ENCODE results near the gene NTRK2. TPM values are rescaled to one million over a fixed set of nuclear protein-coding genes. Genes with fewer than 3 reads are reported as not detected.

NTRK2 gene
- total RNA-seq, 1 experiment from 2014 or later: 0.06 TPM

DNA sequence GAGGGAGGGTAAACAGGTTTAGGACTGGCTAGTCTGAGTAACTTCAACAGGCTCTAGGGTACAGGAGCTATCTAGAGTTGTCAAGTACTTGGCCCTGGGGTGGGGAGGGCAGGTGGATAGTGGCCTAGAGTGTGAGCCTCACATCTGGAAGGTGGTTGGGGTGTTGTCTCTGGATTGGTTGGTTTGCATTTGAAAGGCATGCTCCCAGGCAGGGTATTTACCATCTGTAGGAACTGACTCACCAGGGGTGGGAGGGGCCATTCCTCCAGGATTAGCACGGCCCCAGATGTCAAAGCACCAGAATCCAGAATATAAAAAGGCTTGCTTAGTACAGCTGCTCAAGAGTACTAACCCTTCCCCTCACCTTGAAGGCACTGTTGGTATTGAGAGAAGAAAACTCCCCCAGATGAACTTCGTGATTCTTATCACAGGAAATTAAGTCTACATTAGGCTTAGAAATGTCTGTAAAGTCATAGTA is 193.3 kb downstream of the NTRK2 start:
- Histone ChIP-seq H3K36me3 (ENCODE audit: insufficient read depth, low read length, poor library complexity, severe bottlenecking) (no peaks in the 10 kb centered on the region), H3K4me1 (ENCODE audit: insufficient read depth, low read length, poor library complexity, severe bottlenecking) (no peaks in the 10 kb centered on the region), H3K9me3 (ENCODE audit: low read depth, low read length, poor library complexity, severe bottlenecking) (no peaks in the 10 kb centered on the region), H3K27me3 (replicated peaks; ENCODE audit: insufficient read depth, low read depth, low read length, poor library complexity) (no peaks in the 10 kb centered on the region), H3K27ac (ENCODE audit: low read depth, low read length, poor library complexity, severe bottlenecking) (no peak overlapping the region), H3K4me3 (ENCODE audit: low read depth, low read length, poor library complexity, severe bottlenecking) (no peak overlapping the region)
- intact Hi-C loops (cut with micrococcal nuclease; ENCODE audit: unreplicated experiment): no loop called here
- TF ChIP-seq, protein P1, sequence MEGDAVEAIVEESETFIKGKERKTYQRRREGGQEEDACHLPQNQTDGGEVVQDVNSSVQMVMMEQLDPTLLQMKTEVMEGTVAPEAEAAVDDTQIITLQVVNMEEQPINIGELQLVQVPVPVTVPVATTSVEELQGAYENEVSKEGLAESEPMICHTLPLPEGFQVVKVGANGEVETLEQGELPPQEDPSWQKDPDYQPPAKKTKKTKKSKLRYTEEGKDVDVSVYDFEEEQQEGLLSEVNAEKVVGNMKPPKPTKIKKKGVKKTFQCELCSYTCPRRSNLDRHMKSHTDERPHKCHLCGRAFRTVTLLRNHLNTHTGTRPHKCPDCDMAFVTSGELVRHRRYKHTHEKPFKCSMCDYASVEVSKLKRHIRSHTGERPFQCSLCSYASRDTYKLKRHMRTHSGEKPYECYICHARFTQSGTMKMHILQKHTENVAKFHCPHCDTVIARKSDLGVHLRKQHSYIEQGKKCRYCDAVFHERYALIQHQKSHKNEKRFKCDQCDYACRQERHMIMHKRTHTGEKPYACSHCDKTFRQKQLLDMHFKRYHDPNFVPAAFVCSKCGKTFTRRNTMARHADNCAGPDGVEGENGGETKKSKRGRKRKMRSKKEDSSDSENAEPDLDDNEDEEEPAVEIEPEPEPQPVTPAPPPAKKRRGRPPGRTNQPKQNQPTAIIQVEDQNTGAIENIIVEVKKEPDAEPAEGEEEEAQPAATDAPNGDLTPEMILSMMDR (conservative IDR thresholded peaks at IDR 0.05; ENCODE audit: low read depth, low read length): no peak
- TF ChIP-seq EZH2 (IDR thresholded peaks at IDR 0.05; ENCODE audit: borderline replicate concordance, low read depth, low read length, poor library complexity, severe bottlenecking): no peak
- POLR2A ChIA-PET (ENCODE audit: low non-redundant PET): no interaction called here
- no TSS peak for BruUV-seq (replicated peaks)
- CTCF ChIA-PET: no interaction called here
- peak; percentile 32 for DNase-seq (ENCODE audit: low spot score)

- H3K36me3 ChIP-seq (ENCODE audit: insufficient read depth, low read length, poor library complexity, severe bottlenecking): no peaks in the 10 kb centered on the region
- ChIA-PET CTCF (no interaction called here), POLR2A (ENCODE audit: low non-redundant PET) (no interaction called here)
- no peak overlapping the region for H3K27ac ChIP-seq (ENCODE audit: low read depth, low read length, poor library complexity, severe bottlenecking)
- H3K9me3 ChIP-seq (ENCODE audit: low read depth, low read length, poor library complexity, severe bottlenecking): no peaks in the 10 kb centered on the region
- TF ChIP-seq EZH2 (IDR thresholded peaks at IDR 0.05; ENCODE audit: borderline replicate concordance, low read depth, low read length, poor library complexity, severe bottlenecking): no peak
- TF ChIP-seq, protein P1 (conservative IDR thresholded peaks at IDR 0.05; ENCODE audit: low read depth, low read length): no peak
- DNase-seq (ENCODE audit: low spot score): no peak
- no peaks in the 10 kb centered on the region for H3K4me1 ChIP-seq (ENCODE audit: insufficient read depth, low read length, poor library complexity, severe bottlenecking)
- BruUV-seq (replicated peaks): no TSS peak
- no peak overlapping the region for H3K4me3 ChIP-seq (ENCODE audit: low read depth, low read length, poor library complexity, severe bottlenecking)
- intact Hi-C loops (cut with micrococcal nuclease; ENCODE audit: unreplicated experiment): no loop called here
- no peaks in the 10 kb centered on the region for H3K27me3 ChIP-seq (replicated peaks; ENCODE audit: insufficient read depth, low read depth, low read length, poor library complexity)
These were observed 193.8 kb downstream of the NTRK2 start for GRCh38 chr9:84863372-84863771.

GRCh38 chr9:84866396-84867175 is 197.1 kb downstream of the NTRK2 start:
- H3K27ac ChIP-seq (ENCODE audit: low read depth, low read length, poor library complexity, severe bottlenecking): no peak overlapping the region
- TF ChIP-seq, protein P1 (conservative IDR thresholded peaks at IDR 0.05; ENCODE audit: low read depth, low read length): no peak
- TF ChIP-seq EZH2 (IDR thresholded peaks at IDR 0.05; ENCODE audit: borderline replicate concordance, low read depth, low read length, poor library complexity, severe bottlenecking): no peak
- intact Hi-C loops (cut with micrococcal nuclease; ENCODE audit: unreplicated experiment): no loop called here
- POLR2A ChIA-PET (ENCODE audit: low non-redundant PET): no interaction called here
- no peaks in the 10 kb centered on the region for H3K9me3 ChIP-seq (ENCODE audit: low read depth, low read length, poor library complexity, severe bottlenecking)
- H3K4me3 ChIP-seq (ENCODE audit: low read depth, low read length, poor library complexity, severe bottlenecking): no peak overlapping the region
- no peaks in the 10 kb centered on the region for H3K27me3 ChIP-seq (replicated peaks; ENCODE audit: insufficient read depth, low read depth, low read length, poor library complexity)
- CTCF ChIA-PET: no interaction called here
- DNase-seq (ENCODE audit: low spot score): no peak
- BruUV-seq (replicated peaks): no TSS peak
- H3K4me1 ChIP-seq (ENCODE audit: insufficient read depth, low read length, poor library complexity, severe bottlenecking): no peaks in the 10 kb centered on the region
- H3K36me3 ChIP-seq (ENCODE audit: insufficient read depth, low read length, poor library complexity, severe bottlenecking): no peaks in the 10 kb centered on the region

Measured in A673 (cell line).